ENCODE measurements around the gene CCNB2. TPM values are rescaled to one million over a fixed set of nuclear protein-coding genes. Genes with fewer than 3 reads are reported as not detected.
A peak's percentile ranks its signal among the peaks of the same experiment; 100 is the strongest.

CCNB2 gene
- 1 to 10 TPM in 3 of 6 experiments, under 1 TPM in 3; 0.13 to 2.5 (median 1.6) TPM for total RNA-seq
- long read RNA-seq, partial matches to known transcripts = 0 of 1 reads
- long read RNA-seq, other reads (novel, unspliced or antisense) = 0 of 1 reads

- no peak for TF ChIP-seq POLR2A (IDR thresholded peaks at IDR 0.05)
- TF ChIP-seq CTCF (IDR thresholded peaks at IDR 0.05) = no peak
- intact Hi-C loops (cut with DNase I) = no loop called here
- Histone ChIP-seq H3K4me1 (no peaks in the 10 kb centered on the region), H3K9me3 (no peaks in the 10 kb centered on the region), H3K4me3 (peak within 1 kb of the TSS; percentile 42 to 65 (median 58)), H3K36me3 (no peaks in the 10 kb centered on the region), H3K27ac (no peak within 1 kb of the TSS), H3K27me3 (no peaks in the 10 kb centered on the region)
- peak; percentile 99 to 100 (median 100) for ATAC-seq
- 4% methylated on average over 23 of the region's 57 CpGs for WGBS (ENCODE audit: insufficient coverage, low coverage, low lambda C conversion rate, missing lambda C conversion rate)
- peak; percentile 80 to 87 (median 82) for DNase-seq
Observed at GRCh38 chr15:59104912-59105732, at the start of gene CCNB2. Gene CCNB2, plus strand, starts transcription at chr15:59105146. Its CDS starts 123 bp downstream, at chr15:59105269.

- peaks cover 6 to 67% (median 30%) of the 10 kb centered on the region in 4 donors for H3K36me3 ChIP-seq
- intact Hi-C loops (cut with DNase I) = no loop called here
- ATAC-seq = no peak
- H3K27ac ChIP-seq = no peak overlapping the region
- H3K4me3 ChIP-seq = no peak overlapping the region
- no peak for DNase-seq
- H3K9me3 ChIP-seq = no peaks in the 10 kb centered on the region
- H3K27me3 ChIP-seq = no peaks in the 10 kb centered on the region
- 90% methylated on average over 2 of the region's 2 CpGs for whole genome bisulfite sequencing (ENCODE audit: insufficient coverage, low coverage, low lambda C conversion rate, missing lambda C conversion rate)
- TF ChIP-seq CTCF (IDR thresholded peaks at IDR 0.05) = no peak
- no peak for TF ChIP-seq POLR2A (IDR thresholded peaks at IDR 0.05)
- no peaks in the 10 kb centered on the region for H3K4me1 ChIP-seq
Observed at GRCh38 chr15:59059076-59059597, 45.8 kb upstream of the CCNB2 start.

- ATAC-seq (no peak), DNase-seq (no peak)
- no peak overlapping the region for H3K4me3 ChIP-seq
- no peak overlapping the region for H3K27ac ChIP-seq
- H3K4me1 ChIP-seq = no peaks in the 10 kb centered on the region
- no peaks in the 10 kb centered on the region for H3K9me3 ChIP-seq
- peaks cover 6 to 75% (median 30%) of the 10 kb centered on the region in 4 donors for H3K36me3 ChIP-seq
- intact Hi-C loops (cut with DNase I) = no loop called here
- no peaks in the 10 kb centered on the region for H3K27me3 ChIP-seq
- TF ChIP-seq POLR2A (IDR thresholded peaks at IDR 0.05) = no peak
- no peak for TF ChIP-seq CTCF (IDR thresholded peaks at IDR 0.05)
- 85% methylated on average over 4 of the region's 4 CpGs for WGBS (ENCODE audit: insufficient coverage, low coverage, low lambda C conversion rate, missing lambda C conversion rate)
Observed at GRCh38 chr15:59060348-59060747, 44.6 kb upstream of the CCNB2 start.

GRCh38 chr15:59063042-59063441 lies 41.9 kb upstream of the CCNB2 start:
- intact Hi-C loops (cut with DNase I) = no loop called here
- Histone ChIP-seq H3K27me3 (no peaks in the 10 kb centered on the region), H3K36me3 (peaks cover 5 to 85% (median 37%) of the 10 kb centered on the region in 4 donors), H3K27ac (no peak overlapping the region), H3K4me1 (no peaks in the 10 kb centered on the region), H3K4me3 (no peak overlapping the region), H3K9me3 (no peaks in the 10 kb centered on the region)
- TF ChIP-seq POLR2A (IDR thresholded peaks at IDR 0.05) (no peak), CTCF (IDR thresholded peaks at IDR 0.05) (no peak)
- DNase-seq (no peak), ATAC-seq (no peak)
- WGBS (ENCODE audit: insufficient coverage, low coverage, low lambda C conversion rate, missing lambda C conversion rate) = 48% methylated on average over 4 of the region's 4 CpGs

Measured in right lobe of liver (tissue), 6 donors.